Fibroblast of villous mesenchyme (primary cell): ENCODE measurements around the gene TRPC4AP. TPM values are rescaled to one million over a fixed set of nuclear protein-coding genes. Genes with fewer than 3 reads are reported as not detected.

ENCODE experiments used
- DNase-seq: peaks from one replicate; pipeline ENCODE4 v3.0.0-alpha.2; 2010; ENCODE audit warnings: low read depth
- H3K4me3 ChIP-seq: 2 replicates; pipeline ENCODE4 v1.5.1; 2011; ENCODE audit warnings: low read depth, mild to moderate bottlenecking, low read length
- CTCF ChIP-seq: IDR thresholded peaks from 2 replicates; pipeline ENCODE4 v1.5.1; 2012; ENCODE audit warnings: low read depth, mild to moderate bottlenecking, low read length; ENCODE audit not compliant: insufficient read depth
- total RNA-seq: library from RNA; depleted of rRNA; stranded (reverse); fragments of >200 nt; gene quantifications from 2 replicates; pipeline ENCODE4 v1.2.3, GENCODE V29; 2012

Gene TRPC4AP
- total RNA-seq, 1 donor: 96.7 TPM

GRCh38 chr20:34993941-34994508, 98.6 kb downstream of the TRPC4AP start:
- no peak for TF ChIP-seq CTCF

DNA sequence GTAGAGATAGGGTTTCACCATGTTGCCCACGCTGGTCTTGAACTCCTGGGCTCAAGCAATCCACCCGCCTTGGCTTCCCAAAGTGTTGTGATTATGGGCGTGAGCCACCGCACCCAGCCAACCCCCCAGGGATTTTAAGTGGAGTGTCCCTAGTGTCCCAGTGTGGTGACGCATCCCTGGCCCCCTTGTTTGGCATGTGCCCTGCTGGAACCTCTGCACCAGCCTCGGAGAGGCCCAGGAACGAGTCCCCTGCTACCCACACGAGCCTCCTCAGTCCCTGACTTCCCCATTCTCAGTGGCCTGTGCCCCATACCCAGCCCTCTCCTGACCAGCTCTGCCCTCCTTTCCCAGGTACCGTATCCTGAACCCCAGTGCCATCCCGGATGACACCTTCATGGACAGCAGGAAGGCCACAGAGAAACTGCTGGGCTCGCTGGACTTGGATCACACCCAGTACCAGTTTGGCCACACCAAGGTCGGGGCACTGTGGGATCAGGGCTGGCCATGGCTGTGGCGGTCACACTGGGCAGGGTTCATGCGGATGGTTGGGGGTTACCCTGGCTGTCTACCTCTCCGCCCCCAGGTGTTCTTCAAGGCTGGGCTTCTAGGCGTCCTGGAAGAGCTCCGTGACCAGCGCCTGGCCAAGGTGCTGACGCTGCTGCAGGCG, 99.7 kb downstream of the TRPC4AP start:
- no peak for DNase-seq
- no peak overlapping the region for H3K4me3 ChIP-seq
- TF ChIP-seq CTCF: no peak

More at GRCh38 chr20:34993941-34994508, 98.6 kb downstream of the TRPC4AP start:
- H3K4me3 ChIP-seq: no peak overlapping the region
- DNase-seq: no peak

DNA sequence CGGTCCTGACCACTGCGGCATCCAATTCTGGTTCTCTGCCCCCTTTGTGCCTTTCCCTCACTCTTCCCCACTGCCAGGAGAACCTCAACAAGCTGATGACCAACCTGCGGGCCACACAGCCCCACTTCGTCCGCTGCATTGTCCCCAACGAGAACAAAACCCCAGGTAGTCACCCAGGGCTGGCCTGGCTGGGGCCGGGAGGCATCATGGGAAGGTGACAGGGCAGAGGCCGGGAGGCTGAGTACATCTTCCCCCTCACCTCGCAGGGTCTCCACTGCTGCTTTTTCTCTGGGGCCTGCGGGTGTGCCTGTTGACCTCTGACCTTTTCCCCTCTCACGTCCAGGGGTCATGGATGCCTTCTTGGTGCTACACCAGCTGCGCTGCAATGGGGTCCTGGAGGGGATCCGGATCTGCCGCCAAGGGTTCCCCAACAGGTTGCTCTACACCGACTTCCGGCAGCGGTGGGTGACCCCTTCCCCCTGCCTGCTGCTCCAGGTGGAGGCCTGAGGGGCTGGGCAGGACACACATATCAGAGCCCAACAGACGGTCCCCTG, 101.9 kb downstream of the TRPC4AP start:
- DNase-seq: no peak
- H3K4me3 ChIP-seq: no peak overlapping the region
- no peak for TF ChIP-seq CTCF

DNA sequence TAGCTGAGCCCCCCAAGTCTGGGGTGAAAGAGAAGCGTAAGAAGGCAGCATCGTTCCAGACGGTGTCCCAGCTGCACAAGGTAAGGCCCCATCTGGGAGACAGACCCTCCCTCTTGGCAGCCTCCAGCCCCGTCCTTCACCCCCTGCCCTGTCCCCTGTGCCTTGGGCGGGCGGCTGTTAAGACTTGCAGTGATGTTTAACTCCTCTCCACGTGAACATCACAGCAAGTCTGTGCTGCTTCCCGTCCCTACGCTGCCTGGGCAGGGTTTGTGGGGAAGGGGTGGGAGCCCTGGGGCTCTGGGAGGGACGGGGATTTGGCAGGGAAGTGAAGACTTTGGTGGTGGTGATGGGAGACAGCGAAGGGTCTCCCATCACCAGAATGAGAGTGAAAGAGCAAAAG, 102.4 kb downstream of the TRPC4AP start:
- no peak for TF ChIP-seq CTCF
- no peak for DNase-seq
- no peak overlapping the region for H3K4me3 ChIP-seq

DNA sequence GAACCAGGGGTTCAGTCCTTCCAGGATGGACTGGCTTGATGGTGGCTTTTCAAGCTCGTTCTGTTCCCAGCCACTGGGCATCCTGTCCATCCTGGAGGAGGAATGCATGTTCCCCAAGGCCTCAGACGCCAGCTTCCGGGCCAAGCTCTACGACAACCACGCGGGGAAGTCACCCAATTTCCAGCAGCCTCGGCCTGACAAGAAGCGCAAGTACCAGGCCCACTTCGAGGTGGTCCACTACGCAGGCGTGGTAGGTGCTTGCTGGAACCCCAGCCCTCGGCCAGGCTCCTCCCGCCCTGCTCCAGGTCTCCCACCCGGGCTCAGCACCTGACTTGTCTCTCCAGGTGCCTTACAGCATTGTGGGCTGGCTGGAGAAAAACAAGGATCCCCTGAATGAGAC, 102.9 kb downstream of the TRPC4AP start:
- H3K4me3 ChIP-seq: no peak overlapping the region
- no peak for TF ChIP-seq CTCF
- no peak for DNase-seq

DNA sequence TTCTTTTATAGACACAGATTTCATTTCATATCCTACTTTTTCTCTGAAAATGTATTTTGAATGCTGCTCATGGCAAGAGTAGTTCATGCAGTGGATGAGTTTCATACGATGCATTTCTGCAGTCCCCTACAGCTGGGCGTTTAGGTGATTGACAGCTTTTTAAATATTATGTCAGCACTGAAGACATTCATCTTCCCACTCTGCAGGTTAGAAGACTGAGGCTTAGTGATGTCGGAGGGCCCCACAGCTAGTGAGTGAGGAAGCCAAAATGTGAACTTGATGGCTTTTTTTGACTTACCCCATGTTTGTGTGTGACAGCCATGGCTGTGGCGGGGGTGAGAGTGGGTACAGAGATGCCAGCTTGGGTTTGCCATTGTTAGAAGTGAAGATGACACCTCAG, 103.5 kb downstream of the TRPC4AP start:
- TF ChIP-seq CTCF: no peak
- H3K4me3 ChIP-seq: no peak overlapping the region
- DNase-seq: no peak
